ENCODE results near the gene ST3GAL2. TPM values are rescaled to one million over a fixed set of nuclear protein-coding genes. Genes with fewer than 3 reads are reported as not detected.

ST3GAL2 gene
- total RNA-seq, 1 donor from 2014 or later: 71.9 TPM

DNA sequence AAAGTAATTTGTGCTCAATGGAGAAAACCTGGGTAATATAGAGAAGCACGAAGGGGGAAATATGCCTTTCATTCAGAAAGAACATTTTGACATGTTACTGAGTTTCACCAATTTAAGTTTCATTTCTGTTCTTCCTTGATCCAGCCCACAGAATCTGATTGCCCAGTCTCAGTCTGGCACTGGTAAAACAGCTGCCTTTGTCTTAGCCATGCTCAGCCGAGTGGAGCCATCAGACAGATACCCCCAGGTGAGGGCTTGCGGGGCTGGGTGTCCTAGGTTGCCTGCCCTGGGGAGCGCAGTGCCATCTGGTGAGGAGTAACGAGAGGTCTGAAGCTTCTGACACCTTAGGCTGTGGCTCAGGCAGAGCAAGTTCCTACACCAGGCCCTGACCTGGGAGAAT lies 74.5 kb downstream of the ST3GAL2 start:
- Mint-ChIP-seq H3K9me3 (ENCODE audit: low read depth) (no peaks in the 10 kb centered on the region), H3K36me3 (ENCODE audit: low read depth) (peaks cover 21% of the 10 kb centered on the region)

DNA sequence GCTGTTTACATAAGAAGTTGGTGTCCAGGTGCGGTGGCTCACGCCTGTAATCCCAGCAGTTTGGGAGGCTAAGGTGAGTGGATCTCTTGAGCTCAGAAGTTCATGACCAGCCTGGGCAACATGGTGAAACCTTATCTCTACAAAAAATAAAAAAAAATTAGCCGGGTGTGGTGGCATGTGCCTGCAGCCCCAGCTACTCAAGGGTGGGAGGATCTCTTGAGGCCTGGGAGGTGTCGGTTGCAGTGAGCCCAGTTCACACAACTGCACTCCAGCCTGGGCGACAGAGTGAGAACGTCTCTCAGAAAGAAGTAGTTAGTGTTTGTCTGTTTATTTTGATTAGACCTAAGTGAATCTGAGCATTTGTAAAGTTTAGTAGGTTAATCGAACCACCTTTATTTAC lies 79.3 kb downstream of the ST3GAL2 start:
- peaks cover 27% of the 10 kb centered on the region for H3K36me3 Mint-ChIP-seq (ENCODE audit: low read depth)

More for the DNA sequence above, 74.5 kb downstream of the ST3GAL2 start:
- TF ChIP-seq, protein P1, sequence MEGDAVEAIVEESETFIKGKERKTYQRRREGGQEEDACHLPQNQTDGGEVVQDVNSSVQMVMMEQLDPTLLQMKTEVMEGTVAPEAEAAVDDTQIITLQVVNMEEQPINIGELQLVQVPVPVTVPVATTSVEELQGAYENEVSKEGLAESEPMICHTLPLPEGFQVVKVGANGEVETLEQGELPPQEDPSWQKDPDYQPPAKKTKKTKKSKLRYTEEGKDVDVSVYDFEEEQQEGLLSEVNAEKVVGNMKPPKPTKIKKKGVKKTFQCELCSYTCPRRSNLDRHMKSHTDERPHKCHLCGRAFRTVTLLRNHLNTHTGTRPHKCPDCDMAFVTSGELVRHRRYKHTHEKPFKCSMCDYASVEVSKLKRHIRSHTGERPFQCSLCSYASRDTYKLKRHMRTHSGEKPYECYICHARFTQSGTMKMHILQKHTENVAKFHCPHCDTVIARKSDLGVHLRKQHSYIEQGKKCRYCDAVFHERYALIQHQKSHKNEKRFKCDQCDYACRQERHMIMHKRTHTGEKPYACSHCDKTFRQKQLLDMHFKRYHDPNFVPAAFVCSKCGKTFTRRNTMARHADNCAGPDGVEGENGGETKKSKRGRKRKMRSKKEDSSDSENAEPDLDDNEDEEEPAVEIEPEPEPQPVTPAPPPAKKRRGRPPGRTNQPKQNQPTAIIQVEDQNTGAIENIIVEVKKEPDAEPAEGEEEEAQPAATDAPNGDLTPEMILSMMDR (IDR thresholded peaks at IDR 0.05): no peak
- no peak for DNase-seq (ENCODE audit: low spot score)
- no peaks in the 10 kb centered on the region for H3K4me1 Mint-ChIP-seq (ENCODE audit: low read depth)
- H3K27ac Mint-ChIP-seq (ENCODE audit: unreplicated experiment): no peak overlapping the region
- H3K4me3 Mint-ChIP-seq (ENCODE audit: unreplicated experiment): no peak overlapping the region
- H3K27me3 Mint-ChIP-seq (ENCODE audit: low read depth): no peaks in the 10 kb centered on the region

DNA sequence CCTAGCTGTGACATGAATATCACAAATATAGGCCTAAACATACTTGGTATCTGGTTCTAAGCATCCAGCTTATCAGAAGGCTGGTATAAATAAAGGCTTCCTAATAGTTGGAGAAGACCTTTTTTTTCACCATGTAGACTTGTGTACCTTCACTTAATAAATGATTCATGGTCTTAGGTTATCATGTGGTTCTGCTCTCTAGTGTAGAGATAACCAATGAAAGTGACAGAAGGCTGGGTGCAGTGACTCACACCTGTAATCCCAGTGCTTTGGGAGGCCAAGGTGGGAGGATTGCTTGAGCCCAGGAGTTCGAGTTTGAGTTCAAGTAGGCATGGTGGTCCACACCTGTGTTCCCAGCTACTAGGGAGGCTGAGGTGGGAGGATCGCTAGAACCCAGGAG lies 89.1 kb downstream of the ST3GAL2 start:
- no peak for DNase-seq (ENCODE audit: low spot score)
- no peaks in the 10 kb centered on the region for H3K27me3 Mint-ChIP-seq (ENCODE audit: low read depth)
- TF ChIP-seq, protein P1 (IDR thresholded peaks at IDR 0.05): no peak
- peaks cover 21% of the 10 kb centered on the region for H3K4me1 Mint-ChIP-seq (ENCODE audit: low read depth)
- peak overlapping the region; percentile 36 for H3K27ac Mint-ChIP-seq (ENCODE audit: unreplicated experiment)
- H3K4me3 Mint-ChIP-seq (ENCODE audit: unreplicated experiment): no peak overlapping the region
- no peaks in the 10 kb centered on the region for H3K9me3 Mint-ChIP-seq (ENCODE audit: low read depth)
- peaks cover 11% of the 10 kb centered on the region for H3K36me3 Mint-ChIP-seq (ENCODE audit: low read depth)

More for the DNA sequence above, 79.3 kb downstream of the ST3GAL2 start:
- H3K4me3 Mint-ChIP-seq (ENCODE audit: unreplicated experiment): no peak overlapping the region
- TF ChIP-seq, protein P1 (IDR thresholded peaks at IDR 0.05): no peak
- H3K4me1 Mint-ChIP-seq (ENCODE audit: low read depth): no peaks in the 10 kb centered on the region
- no peak for DNase-seq (ENCODE audit: low spot score)
- no peak overlapping the region for H3K27ac Mint-ChIP-seq (ENCODE audit: unreplicated experiment)
- H3K9me3 Mint-ChIP-seq (ENCODE audit: low read depth): no peaks in the 10 kb centered on the region
- H3K27me3 Mint-ChIP-seq (ENCODE audit: low read depth): no peaks in the 10 kb centered on the region

DNA sequence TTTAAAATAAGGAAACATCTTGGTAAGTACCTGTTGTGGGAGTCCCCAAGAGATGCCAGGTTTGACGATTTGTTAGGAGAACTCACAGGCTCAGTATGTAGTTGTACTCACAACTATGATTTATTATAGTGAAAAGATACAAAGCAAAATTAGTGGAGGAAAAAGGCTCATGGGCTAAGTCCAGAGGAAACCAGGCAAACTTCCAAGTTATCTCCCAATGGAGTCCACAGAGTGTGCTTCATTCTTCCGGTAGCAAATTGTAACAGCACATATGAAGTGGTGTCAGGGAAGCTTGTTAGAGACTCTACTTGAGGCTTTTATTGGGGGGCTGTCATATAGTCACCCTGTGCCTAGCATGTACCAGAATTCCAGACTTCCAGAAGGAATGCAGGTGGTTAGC lies 89.9 kb downstream of the ST3GAL2 start:
- TF ChIP-seq, protein P1 (IDR thresholded peaks at IDR 0.05): no peak
- Mint-ChIP-seq H3K9me3 (ENCODE audit: low read depth) (no peaks in the 10 kb centered on the region), H3K27me3 (ENCODE audit: low read depth) (no peaks in the 10 kb centered on the region), H3K36me3 (ENCODE audit: low read depth) (peaks cover 8% of the 10 kb centered on the region), H3K27ac (ENCODE audit: unreplicated experiment) (no peak overlapping the region), H3K4me3 (ENCODE audit: unreplicated experiment) (no peak overlapping the region), H3K4me1 (ENCODE audit: low read depth) (peaks cover 21% of the 10 kb centered on the region)
- DNase-seq (ENCODE audit: low spot score): no peak

DNA sequence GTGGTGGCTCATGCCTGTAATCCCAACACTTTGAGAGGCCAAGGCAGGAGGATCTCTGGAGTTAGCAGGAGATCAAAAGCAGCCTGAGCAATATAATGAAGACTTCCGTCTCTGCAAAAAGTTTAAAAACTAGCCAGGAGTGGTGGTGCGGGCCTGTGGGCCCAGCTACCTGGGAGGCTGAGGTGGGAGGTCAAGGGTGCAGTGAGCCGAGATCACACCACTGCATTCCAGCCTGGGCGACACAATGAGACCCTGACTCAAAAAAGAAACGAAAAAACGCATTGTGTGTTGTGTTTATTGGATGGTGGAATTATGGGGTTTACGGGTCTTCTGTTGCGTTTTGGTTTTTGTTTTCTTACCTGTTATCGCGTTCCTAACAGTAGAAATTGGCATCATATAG lies 93.1 kb downstream of the ST3GAL2 start:
- Mint-ChIP-seq H3K4me1 (ENCODE audit: low read depth) (peaks cover 21% of the 10 kb centered on the region), H3K9me3 (ENCODE audit: low read depth) (no peaks in the 10 kb centered on the region), H3K27me3 (ENCODE audit: low read depth) (no peaks in the 10 kb centered on the region), H3K36me3 (ENCODE audit: low read depth) (peaks cover 5% of the 10 kb centered on the region), H3K4me3 (ENCODE audit: unreplicated experiment) (peak overlapping the region; percentile 97), H3K27ac (ENCODE audit: unreplicated experiment) (peak overlapping the region; percentile 99)
- no peak for DNase-seq (ENCODE audit: low spot score)
- TF ChIP-seq, protein P1 (IDR thresholded peaks at IDR 0.05): no peak

All from chondrocyte (in vitro differentiated cells).